ENCODE measurements around the gene SDF4.

GRCh38 chr1:1262071-1262470, 30.3 kb upstream of the SDF4 start:
- TF ChIP-seq CTCF (conservative IDR thresholded peaks at IDR 0.05 in 1 of 2, IDR thresholded peaks at IDR 0.05 in 1 of 2; ENCODE audit: extremely low read depth in 1 of 2, insufficient read depth in 1 of 2, low read depth in 1 of 2, low read length in 2 of 2) (no peak), EZH2 (IDR thresholded peaks at IDR 0.05; ENCODE audit: borderline replicate concordance, low read length) (no peak)
